ENCODE results near the gene LRAT.

LRAT gene

DNA sequence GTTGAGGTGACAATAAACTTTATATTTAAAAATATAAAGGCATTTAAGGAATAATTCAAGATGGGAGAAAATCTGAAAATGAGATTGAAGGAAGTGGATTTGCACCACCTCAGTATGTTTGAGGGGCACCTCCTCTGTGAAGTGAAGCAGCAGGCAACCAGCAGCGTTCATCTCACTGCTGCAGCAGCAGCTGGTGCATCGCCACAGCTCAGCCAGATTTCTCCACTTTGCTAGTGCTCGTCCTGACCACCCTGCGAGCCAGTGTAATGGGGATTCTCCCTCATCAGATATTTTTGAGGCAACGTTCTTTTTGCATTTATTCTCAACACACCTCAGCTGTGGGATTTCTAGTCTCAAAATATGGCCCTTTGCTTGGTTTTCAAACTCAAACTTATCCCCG lies 13.9 kb downstream of the LRAT start:
- no peak for DNase-seq (ENCODE audit: extremely low read depth in 1 of 2, low read depth in 1 of 2)

DNA sequence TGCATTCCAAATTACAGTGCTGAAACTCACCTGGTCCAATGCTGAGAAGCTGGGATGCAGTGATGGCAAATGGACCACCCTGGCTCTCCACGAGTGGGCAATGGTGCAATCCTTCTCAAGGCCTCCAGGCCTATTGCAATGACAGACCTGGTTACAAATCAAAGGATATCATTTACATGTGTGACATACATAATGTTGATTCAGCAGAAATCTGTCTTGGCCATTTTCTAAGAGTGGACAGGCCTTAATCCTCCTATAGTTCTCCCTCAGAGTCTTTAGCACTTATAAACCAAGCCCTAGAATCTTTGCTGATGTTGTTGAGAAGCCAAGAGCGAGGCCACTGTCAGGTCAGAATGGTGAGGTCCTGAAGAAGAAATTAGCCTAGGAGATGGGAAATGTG lies 17.1 kb downstream of the LRAT start:
- no peak for DNase-seq (ENCODE audit: extremely low read depth in 1 of 2, low read depth in 1 of 2)

DNA sequence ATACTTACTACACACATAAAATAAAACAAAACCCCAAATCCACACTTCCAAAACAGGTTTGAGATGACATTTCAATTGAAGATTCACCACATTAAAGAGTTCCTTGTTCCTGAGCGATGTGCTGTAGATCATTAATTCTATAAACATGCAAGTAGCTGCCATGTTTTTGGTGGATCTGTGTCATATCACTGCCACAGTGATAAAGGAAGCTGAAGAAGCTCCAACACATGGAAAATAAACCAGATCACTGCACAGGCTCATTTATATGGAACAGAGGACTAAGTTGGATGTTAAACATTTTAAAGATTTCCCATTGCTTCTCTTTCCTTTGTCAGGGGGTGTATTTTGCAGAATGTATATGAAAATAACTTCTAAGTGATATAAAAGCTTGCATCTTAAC lies 34.5 kb downstream of the LRAT start:
- no peak for DNase-seq (ENCODE audit: extremely low read depth in 1 of 2, low read depth in 1 of 2)

DNA sequence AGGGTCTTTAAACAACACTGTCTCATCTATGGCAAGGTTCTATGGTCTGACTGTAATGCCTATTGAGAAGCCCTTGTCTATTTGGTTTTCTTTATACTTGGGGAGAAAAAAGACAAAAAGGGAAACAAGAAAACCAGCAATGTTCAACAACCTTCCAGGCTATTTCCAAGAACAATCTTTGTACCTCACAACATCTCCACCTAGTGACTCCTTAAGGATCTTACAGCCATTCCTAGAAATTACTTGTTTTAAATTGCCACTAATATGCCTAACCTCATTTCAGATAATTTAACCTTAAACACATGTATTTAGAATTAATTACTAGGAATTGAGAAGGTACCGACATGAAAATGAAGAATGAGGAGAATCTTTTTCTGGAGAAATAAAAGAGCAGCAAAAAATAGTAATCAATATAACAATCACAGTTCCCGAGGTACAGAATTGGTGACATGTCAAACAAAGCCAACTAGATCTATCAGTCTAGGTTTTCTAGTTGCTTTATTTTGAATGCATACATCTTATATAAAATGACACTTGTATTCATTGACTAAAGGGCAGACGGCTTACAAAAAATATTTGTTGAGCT lies 35.7 kb downstream of the LRAT start:
- no peak for DNase-seq (ENCODE audit: extremely low read depth in 1 of 2, low read depth in 1 of 2)

DNA sequence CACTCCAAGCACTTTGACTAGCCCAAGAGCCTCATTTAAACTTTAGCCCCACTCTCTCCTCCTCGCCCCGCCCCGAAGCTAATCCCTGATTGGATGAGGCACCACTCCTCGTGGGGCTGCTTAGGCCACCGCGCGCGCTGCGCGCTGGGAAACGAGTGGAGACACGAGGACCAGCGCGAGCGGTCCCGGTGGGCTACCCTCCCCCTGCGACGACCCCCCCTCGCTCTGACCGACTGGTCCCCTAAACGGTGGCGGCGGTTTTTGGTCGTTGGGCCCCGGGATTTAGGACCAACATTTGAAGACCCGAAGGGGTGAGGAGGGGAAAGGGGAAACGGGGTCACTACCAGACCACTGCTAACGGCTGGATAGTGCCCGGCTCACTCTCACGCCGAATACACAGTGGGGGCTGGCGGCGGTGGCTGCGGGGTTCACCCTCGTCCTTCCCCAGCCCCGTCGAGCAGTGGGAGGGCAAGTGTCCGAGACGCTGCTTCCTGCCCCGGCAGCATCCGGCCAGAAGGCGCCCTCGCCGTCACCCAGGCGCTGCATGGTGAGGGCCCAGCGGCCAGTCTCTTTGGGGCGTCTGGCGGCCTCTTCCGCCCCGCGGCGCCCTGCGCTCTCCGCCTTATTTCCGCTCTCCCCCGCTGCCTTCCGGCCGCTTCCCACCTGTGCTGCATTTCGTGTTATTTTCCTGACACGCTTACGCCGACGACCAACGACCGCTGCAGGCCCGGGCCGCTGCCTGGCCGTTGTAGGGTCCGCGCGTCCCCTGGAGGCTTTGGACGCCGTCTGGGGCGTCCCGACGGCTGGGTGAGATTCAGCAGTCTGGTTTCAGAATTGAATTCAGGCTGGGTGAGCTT lies 37.6 kb downstream of the LRAT start, which contains the start of gene RBM46:
RBM46 (plus strand) TSS at position 147 of the 857 bp plus-strand sequence. CDS start 15,481 bp downstream, outside the sequence.
- no peak for DNase-seq (ENCODE audit: extremely low read depth in 1 of 2, low read depth in 1 of 2)

DNA sequence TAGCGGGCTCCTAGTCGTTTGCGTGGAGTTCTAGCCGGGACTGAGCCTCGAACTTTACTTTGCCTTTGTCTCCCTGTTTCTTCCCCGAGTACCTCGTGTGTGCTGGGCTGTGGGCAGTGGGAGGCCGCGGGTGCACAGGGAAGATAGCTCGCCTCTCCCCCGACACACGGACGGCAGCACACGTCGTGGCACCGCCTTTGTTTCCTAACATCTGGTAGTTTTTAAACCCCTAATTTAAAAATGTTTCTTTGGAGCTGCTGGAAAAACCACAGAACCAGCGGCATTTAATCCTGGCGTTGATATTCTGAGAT lies 38.1 kb downstream of the LRAT start:
- DNase-seq (ENCODE audit: extremely low read depth in 1 of 2, low read depth in 1 of 2) = no peak
